GM18873 (cell line): Measurements from ENCODE around the gene ENTHD1.

Experiments used
- ATAC-seq: cut with Tn5 transposase; IDR thresholded peaks from one replicate; pipeline ENCODE4 v1.9.1; 2021; ENCODE audit warnings: mild to moderate bottlenecking, moderate library complexity, moderate number of reproducible peaks; ENCODE audit not compliant: unreplicated experiment, low FRiP score

ENTHD1 gene

DNA sequence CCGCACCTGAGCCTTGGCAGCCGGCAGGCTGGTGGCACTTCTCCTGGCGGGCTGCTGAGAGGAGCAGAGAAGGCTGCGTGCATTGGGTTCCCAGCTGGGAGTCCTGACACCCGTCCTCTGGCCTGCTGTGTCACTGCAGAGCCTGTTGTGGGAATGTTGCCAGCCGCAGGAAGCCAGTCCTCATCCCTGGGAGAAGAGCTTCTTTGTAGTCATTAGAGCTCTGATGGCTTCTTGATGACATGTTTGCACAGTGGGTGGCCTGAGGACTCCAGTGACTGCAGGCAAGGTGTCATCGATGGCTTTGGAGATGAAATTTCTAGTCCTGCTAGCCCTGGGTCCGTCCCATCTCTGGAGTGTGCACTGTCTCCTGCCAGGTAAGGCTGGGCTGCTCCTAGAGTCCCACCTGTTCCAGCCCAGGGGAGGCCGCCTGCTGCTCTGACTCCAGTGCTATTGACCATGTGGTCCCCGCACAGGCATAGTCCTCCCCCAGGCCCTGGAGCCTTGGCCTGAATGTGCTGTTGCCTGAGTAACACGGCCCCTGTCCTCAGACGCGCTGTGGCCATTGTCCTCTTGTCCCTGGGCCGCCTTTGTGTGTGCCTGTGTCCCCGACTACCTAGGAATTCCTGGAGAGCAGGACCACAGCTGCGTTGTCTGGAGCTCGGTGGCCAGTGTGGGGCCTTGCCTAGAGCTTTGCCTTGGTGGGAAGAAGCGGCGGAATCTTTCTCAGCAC is 193.8 kb downstream of the ENTHD1 start:
- no peak for ATAC-seq

DNA sequence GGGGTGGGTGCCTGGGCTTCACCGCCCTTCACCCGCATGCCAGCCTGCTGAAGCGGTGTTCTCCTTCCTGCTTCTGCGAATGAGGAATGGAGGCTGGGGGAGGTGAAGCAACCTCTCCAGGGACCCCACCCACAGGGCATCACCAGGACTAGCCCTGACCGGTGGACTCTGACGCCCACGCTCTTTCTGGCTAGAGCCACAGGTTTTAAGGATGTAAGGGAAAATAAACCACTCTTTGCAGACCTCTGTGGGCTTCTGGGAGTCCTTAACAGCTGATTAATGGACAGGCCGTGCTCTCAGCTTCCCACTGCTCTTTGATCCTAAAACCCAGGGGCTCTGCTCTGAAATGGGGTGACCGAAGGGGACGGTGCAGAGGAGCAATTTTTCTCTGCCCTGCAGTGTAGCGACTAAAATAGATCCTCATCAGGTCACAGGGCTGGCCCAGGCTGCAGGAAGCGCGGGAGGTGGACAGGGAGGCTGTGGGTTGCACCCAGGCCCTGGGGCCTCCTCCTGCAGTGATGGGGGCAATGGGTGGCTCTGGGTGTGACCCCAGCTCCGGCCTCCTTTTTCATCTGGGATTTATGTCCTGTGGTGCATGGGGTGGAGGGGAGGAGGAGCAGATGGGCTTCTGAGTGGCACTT is 195.7 kb downstream of the ENTHD1 start:
- ATAC-seq: no peak

DNA sequence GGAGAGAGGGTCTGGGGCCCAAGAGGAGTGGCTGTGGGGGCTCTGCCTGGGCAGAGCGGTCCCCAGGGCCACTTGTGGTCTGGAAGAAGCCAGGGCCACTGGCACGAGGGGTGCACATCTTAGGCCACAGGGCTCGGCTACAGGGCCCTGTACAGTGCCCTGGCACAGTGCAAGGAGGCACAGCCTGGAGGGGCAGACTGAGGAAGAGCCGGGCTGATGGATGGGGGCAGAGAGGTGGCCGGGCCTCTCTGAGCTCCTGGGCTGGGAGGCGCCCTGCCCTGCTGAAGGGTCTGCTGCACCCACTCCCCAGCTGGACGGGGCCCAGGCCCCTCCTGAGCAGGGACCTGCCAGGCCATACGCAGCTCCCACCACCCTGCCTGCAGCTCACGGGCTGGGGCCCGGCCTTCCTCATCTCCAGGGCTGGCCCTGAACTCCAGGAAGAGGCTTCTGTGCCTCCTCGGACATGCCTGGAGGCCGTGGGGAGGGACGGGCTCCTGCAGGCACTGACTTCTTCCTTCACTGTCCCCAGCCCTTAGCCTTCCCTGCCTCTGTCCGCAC is 199.5 kb downstream of the ENTHD1 start:
- no peak for ATAC-seq
